HS-27A (cell line): ENCODE data around the gene SORCS1.

ENCODE experiments used
- DNase-seq: peaks from one replicate; pipeline ENCODE4 v3.0.0-alpha.2; 2012; ENCODE audit warnings: low read depth, missing footprints

The SORCS1 gene

GRCh38 chr10:106577756-106578155 is 586.8 kb downstream of the SORCS1 start:
- no peak for DNase-seq

DNA sequence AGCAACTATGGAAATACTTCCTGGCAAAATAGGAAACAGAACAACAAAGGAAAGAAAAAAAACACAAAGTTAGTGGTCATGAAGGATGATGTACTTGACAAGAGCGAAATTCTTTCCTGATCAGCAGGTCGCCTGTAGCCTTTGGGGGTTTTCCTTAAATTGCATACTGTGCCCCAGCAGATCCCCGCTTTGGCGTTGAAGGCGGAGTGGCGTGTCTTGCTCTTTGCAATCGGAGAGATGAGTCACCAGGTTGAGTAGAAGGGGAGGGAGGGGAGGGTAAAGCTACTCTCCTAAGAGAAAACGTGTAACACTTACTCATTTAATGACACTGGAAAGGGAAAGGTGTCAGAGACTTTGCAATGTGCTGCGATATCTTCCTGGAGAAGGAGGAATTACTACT is 587.2 kb downstream of the SORCS1 start:
- no peak for DNase-seq

GRCh38 chr10:106576534-106576933 is 588.0 kb downstream of the SORCS1 start:
- DNase-seq, result no peak

DNA sequence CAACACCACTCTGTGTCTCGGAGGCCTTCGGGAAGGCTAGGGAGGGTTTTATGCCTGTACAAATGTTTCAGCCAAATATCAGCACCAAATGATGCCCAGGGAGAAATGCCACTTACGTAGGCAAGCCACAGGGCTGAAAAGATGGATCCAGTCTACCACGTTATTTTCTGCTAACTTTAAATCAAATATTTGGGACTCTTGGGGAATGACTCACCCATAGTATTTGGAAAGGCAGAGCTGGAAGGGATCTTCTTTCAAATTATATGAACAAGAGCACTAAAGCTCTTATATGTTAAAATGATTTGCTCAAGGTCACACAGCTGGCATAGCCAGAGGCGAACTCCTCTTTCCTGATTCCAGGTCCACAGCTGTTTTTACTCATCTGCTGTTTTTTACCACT is 591.4 kb downstream of the SORCS1 start:
- DNase-seq, result peak; percentile 75

- DNase-seq, result no peak
Observed at GRCh38 chr10:106571192-106571946, 593.1 kb downstream of the SORCS1 start.

DNA sequence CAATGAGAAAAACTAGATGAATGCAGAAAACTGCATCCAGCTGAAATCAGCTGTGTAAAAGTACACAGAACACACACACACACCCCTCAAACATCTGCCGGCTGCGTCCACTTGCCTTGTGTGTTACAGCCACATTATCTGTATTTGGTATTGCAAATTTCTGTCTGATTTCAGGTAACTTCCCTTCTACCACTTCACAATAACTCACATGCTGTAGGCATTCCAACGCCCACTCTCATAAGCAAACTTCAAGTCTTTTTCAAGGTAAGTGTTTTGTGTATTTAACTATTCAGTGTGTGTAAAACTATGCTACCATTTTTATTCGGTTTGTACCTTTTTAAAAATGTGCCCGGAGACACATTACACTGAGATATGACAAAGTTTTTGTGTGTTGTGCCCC is 594.2 kb downstream of the SORCS1 start:
- DNase-seq, result no peak

DNA sequence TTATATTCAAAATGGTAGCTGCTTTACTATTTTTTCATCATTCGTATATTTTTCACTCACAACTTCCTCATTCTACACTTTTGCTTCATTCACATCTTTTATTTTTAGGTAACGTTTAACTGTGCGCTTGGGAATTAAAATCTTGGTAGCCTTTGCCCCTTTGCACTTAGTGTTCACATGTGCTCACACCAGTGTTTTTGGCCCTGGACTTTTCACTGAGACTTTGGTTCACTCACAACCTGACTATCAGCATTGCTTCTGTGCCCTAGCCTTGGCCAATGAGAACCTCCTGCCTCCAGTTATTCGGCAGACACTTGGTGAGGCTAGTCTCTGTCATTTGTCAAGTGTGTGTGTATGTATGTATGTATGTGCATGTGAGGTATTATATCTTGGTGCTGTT is 596.9 kb downstream of the SORCS1 start:
- no peak for DNase-seq

DNA sequence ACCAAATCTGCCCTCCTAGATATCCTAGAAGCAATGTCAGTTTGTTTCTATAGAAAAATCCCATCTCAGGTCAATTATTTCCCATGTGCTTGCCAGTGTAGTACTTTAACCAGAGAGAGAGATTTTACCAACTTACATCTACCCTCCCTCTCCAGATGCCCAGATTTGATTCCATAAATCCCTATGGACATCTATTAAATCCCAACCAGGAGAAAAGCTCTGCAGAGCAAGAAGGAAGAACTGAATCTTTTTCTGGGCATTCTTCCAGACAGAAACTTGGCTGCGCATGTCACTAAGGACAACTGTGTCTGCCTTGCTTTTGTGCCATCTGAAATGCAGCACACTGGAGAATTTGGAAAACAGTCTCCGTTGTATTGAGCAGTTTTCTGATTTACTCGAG is 597.6 kb downstream of the SORCS1 start:
- DNase-seq, result no peak

DNA sequence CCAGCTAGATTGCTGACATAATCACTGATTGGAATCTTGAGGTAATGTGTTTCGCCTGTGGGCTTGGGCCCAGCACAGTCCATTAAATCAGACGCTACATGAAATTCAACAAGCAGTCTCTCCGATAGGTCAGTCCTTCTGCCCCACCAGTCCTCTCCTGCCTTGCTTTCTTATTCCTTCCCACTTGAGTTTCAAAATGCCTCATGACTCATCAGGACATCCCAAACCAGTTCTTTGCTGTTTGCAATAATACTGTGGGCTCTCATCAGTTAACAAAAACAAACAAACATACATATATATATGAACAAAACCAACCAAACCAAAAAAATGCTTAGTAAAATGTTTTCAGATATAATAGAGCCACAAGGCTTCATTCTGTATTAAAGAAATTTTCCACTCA is 599.0 kb downstream of the SORCS1 start:
- no peak for DNase-seq

- DNase-seq, result no peak
Observed at GRCh38 chr10:106563384-106563783, 601.1 kb downstream of the SORCS1 start.

DNA sequence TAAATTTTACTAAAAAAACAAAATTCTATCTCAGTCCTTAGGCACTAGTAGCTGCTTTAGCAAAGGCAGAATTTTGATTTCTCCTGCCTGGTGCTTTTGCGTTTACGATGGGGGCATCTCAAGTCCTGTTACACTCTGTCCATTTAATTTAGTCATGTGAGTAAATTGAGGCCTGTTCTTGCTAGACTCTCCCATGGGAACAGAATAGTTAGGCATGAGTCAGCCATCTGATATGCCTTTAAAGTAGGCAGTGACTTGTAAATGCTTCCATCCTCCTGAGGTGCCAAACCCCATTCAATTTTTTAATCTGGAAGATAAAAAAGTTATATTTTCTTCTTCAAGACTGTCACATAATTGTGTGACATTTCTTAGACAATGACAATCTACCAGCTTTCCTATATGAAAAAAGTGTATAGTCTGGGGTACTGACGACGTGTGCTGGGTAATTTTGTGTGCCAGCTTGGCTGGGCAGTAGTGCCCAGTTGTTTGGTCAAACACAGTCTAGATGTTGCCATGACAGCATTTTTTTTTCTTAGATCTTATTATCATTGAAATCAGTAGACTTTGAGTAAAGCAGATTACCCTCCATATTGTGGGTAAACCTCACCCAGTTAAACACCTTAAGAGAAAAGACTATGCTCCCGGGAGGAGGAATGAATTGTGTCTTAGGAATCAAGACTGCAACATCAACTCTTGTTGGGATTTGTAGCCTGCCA is 603.4 kb downstream of the SORCS1 start:
- DNase-seq, result no peak

DNA sequence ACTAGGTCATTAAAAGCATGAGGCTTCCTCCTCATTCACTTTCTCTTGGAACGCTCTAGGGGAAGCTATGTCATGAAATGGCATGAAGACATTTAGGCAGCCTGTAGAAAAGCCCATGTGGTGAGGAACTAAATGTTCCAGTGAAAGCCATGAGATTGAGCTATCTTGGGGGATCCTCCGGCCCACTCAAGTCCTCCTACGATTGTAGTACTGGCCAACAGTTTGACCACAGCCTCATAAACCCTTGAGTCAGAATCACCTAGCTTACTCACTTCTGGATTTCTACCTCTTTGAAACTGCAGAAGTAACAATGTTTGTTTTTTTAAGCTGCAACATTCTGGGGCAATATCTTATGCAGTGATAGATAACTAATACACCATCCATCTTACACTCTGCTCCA is 605.1 kb downstream of the SORCS1 start:
- DNase-seq, result no peak

DNA sequence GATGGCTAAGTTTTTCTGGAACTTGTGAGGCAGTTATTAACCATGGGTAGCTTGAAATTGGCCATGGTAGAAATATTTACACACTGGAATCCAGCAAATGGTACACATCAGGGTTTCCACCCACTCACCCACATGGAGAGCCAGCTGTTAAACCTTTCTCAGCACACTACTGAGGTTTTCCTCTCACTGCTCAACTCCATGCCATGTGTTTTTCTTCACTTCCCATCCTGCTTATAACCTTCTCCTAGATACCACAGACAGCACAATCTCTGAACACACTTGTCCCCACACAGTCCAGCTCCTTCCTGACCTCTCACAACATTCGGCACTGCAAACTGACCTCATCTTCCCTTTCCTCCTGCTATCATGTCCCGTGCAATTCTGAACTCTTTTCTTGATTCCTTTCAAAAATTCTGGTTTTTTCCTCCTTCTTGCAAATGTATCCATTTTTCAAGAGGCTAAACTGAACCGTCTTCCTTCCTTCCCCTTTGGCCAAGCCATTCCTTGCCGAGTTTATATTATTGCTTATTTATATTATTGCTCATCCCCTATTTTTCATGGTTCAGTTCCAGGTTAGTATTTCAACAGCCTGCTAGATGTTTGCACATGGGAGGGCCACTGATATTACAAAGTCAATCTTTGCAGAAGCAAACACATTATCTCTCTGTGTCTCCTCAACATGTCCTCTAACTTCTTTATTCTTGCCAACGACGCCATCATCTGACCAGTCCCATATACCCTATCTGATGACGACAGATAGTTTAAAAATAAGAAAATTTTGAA is 606.4 kb downstream of the SORCS1 start:
- no peak for DNase-seq

- no peak for DNase-seq
Observed at GRCh38 chr10:106557053-106557452, 607.5 kb downstream of the SORCS1 start.

- DNase-seq, result no peak
Observed at GRCh38 chr10:106555599-106555998, 608.9 kb downstream of the SORCS1 start.

DNA sequence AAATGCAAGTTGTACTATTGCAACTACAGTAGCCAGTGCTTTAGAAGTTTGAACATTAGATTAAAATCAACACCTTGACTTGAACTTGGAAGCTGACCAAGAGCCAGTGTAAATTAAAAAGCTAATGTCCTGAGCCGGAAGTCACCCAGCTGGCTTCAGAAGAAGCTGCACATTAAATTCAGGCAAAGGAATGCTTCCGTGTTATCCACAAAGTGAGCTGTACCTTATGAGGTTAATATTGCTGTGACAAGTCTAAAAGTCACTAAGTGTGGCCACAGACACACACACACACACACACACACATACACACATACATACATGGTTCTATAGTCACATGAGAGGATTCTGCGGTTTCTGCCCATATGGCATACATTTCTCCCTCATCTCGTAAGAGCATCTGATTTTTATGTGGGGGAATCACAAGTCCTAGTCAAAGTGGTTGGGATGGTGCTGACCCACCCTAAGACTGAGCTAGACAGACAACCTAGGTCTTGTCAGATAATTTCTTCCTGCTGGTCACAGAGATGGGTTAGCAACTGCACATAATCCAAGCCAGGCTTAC is 612.9 kb downstream of the SORCS1 start:
- no peak for DNase-seq

- no peak for DNase-seq
Observed at GRCh38 chr10:106548832-106549231, 615.7 kb downstream of the SORCS1 start.

DNA sequence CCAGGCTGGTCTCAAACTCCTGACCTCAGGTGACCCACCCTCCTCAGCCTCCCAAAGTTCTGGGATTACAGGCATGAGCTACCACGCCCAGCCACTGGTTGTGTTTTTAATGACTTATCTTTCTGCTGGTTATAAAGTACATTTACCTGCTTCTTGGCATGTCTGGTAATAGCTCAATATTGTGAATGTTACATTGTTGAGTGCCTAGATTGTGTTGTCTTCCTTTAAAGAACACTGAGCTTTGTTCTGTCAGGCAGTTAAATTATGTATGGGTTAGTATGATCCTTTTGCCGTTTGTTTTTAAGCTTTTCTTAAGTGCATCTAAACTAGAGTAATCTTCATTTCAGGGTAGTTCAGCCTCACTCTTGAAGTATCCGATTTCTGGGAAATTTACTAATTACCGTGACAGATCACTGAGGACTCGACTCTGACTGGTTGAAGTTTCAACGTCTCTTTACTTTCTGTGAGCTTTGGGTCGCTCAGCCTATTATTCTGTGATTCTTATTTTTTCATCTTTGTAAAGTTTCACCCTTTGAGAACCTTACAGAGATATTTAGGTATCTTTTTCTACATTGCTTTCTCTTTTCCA is 617.4 kb downstream of the SORCS1 start:
- no peak for DNase-seq

DNA sequence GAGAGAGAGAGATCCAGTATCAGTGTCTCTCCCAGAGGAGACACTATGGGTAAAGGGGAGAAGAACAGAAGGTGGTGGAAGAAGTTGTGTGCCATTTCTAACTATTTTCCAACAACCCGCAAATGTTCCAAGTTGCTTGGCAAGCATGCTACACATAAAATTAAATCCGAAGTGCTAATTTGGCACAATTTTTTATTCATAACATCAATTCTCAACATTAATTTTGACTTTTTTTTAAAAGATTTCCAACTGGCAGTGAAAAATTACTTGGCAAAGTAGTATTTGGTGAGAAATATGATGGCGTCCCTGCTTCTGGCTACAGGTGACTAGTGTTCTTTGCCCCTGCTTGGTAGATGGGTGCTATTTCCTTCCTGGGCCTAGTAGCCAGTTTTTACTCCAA is 622.0 kb downstream of the SORCS1 start:
- no peak for DNase-seq

DNA sequence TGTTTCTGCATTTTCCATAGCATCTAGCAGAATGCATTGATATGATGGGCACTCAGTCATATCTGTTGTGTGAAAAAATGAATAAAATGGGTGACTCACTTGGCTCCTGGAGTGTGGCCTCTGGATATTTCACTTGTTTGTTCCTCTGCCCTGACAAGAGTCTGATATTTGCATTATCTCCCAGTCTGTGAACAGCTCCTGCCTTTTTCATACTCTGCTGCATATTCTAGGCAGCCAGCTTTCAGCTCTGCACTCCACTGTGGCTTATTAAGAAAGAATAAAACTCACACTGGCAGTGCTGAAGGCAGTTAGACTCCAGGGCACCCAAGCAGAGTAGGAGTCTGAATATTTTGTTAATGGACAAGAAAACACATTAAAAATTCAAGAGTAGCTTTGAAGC is 623.9 kb downstream of the SORCS1 start:
- no peak for DNase-seq

DNA sequence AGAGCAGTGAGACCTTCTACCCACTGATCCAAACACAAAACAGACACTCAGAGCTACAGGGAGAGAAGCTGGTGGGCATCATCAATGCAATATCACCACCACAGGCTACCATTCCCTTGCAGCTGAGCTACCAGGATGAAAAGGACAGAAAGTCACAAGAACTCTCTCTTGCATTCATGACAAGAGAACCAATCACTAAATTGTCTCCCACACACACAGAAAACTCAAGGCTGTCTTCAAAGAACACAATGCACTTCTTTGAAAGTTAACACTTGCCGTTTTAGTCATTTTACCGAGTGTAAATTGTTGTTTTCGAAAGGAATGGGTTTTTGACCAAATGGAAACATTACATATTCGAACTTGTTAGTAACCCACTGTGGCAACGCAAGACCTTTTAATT is 626.6 kb downstream of the SORCS1 start:
- DNase-seq, result no peak

- no peak for DNase-seq
Observed at GRCh38 chr10:106535304-106535953, 629.1 kb downstream of the SORCS1 start.
